ENCODE results near the gene RBM8A. TPM values are rescaled to one million over a fixed set of nuclear protein-coding genes. Genes with fewer than 3 reads are reported as not detected.

Gene RBM8A
- total and polyA plus RNA-seq, 9 of the 15 experiments (the other 6 are each of a cell fraction or from before 2014, with no cell fraction given): 215 to 1,035 (median 291) TPM

DNA sequence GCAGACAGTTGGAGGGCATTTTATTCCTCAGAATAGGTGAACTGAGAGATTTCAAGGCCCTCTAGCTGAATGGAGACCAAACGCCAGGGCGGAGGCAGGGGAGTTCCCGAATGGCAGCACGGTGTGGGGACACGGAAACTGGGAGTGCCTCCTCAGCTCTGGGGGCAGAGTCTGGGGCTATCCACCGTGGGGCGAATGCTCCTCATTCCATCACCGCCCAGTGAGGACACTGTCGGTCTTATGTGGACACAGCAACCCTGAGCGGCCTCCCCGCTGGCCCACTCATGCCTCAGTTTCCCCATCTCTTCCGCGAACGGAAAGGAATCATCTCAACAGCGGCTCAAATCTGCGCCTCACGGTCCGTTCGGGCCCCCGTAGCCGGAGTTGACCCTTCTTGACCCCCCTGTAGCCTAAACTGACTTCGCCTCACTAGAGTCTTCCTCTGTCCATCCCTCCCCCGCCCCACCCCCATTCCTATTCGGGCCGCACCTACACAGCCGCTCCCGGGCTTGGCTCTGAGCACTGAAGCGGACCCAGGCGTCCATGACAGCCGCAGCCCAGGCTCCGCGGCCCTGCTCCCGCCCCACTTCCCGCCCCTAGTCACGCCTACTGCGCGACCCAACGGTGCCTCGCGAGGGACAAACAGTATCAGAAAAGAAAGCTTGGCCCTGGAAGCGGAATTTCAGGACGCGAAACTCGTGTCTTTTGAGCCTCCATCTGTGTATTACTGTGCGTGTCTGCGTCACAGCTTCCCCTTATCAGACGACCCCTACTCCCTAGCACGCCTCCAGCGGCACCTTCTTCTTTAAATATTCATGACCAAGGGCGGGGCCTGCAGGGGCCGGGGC, 8.9 kb downstream of the RBM8A start, which contains the start of gene PEX11B (continued):
- TF ChIP-seq, protein P1, sequence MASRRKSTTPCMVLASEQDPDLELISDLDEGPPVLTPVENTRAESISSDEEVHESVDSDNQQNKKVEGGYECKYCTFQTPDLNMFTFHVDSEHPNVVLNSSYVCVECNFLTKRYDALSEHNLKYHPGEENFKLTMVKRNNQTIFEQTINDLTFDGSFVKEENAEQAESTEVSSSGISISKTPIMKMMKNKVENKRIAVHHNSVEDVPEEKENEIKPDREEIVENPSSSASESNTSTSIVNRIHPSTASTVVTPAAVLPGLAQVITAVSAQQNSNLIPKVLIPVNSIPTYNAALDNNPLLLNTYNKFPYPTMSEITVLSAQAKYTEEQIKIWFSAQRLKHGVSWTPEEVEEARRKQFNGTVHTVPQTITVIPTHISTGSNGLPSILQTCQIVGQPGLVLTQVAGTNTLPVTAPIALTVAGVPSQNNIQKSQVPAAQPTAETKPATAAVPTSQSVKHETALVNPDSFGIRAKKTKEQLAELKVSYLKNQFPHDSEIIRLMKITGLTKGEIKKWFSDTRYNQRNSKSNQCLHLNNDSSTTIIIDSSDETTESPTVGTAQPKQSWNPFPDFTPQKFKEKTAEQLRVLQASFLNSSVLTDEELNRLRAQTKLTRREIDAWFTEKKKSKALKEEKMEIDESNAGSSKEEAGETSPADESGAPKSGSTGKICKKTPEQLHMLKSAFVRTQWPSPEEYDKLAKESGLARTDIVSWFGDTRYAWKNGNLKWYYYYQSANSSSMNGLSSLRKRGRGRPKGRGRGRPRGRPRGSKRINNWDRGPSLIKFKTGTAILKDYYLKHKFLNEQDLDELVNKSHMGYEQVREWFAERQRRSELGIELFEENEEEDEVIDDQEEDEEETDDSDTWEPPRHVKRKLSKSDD (conservative IDR thresholded peaks at IDR 0.05; ENCODE audit: low read length): 0 out of 2 replicates have a peak, but pooled peaks have one; percentile 55
- TF ChIP-seq TOE1 (IDR thresholded peaks at IDR 0.05; ENCODE audit: borderline replicate concordance): peak; percentile 92
- TF ChIP-seq TOE1 (CRISPR knock-in tag; IDR thresholded peaks at IDR 0.05; ENCODE audit: borderline replicate concordance, low read depth): no peak
- peak; percentile 48; the same call in 1 of the 2 replicates for TF ChIP-seq SPI1 (IDR thresholded peaks at IDR 0.05; ENCODE audit: borderline replicate concordance, low read depth, low read length)
- TF ChIP-seq, protein P2, sequence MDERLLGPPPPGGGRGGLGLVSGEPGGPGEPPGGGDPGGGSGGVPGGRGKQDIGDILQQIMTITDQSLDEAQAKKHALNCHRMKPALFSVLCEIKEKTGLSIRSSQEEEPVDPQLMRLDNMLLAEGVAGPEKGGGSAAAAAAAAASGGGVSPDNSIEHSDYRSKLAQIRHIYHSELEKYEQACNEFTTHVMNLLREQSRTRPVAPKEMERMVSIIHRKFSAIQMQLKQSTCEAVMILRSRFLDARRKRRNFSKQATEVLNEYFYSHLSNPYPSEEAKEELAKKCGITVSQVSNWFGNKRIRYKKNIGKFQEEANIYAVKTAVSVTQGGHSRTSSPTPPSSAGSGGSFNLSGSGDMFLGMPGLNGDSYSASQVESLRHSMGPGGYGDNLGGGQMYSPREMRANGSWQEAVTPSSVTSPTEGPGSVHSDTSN (CRISPR knock-in tag; IDR thresholded peaks at IDR 0.05; ENCODE audit: low read depth): no peak
- TF ChIP-seq, protein P2 (tag; conservative IDR thresholded peaks at IDR 0.05; ENCODE audit: low read depth): no peak
- TF ChIP-seq KDM5B (IDR thresholded peaks at IDR 0.05; ENCODE audit: insufficient replicate concordance, low read depth, low read length): peak; percentile 72
- peak; percentile 56; the same call in 1 of the 2 replicates for TF ChIP-seq HCFC1 (IDR thresholded peaks at IDR 0.05; ENCODE audit: low read depth, low read length)
- TF ChIP-seq VEZF1 (CRISPR knock-in tag; IDR thresholded peaks at IDR 0.05): peak; percentile 39; the same call in 1 of the 2 replicates
- TF ChIP-seq POLR2AphosphoS5 (IDR thresholded peaks at IDR 0.05; ENCODE audit: control insufficient read depth, insufficient read depth, low read depth, low read length): peak; percentile 12; the same call in 1 of the 2 replicates
- peak; percentile 73; the same call in 1 of the 2 replicates for TF ChIP-seq GATAD2A (IDR thresholded peaks at IDR 0.05)
- no peak for TF ChIP-seq GTF2F1 (IDR thresholded peaks at IDR 0.05; ENCODE audit: low read depth, low read length)
- TF ChIP-seq CHCHD3 (CRISPR knock-in tag; IDR thresholded peaks at IDR 0.05): no peak
- TF ChIP-seq, protein P3, sequence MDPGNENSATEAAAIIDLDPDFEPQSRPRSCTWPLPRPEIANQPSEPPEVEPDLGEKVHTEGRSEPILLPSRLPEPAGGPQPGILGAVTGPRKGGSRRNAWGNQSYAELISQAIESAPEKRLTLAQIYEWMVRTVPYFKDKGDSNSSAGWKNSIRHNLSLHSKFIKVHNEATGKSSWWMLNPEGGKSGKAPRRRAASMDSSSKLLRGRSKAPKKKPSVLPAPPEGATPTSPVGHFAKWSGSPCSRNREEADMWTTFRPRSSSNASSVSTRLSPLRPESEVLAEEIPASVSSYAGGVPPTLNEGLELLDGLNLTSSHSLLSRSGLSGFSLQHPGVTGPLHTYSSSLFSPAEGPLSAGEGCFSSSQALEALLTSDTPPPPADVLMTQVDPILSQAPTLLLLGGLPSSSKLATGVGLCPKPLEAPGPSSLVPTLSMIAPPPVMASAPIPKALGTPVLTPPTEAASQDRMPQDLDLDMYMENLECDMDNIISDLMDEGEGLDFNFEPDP (CRISPR knock-in tag; IDR thresholded peaks at IDR 0.05): no peak
- TF ChIP-seq JUNB (CRISPR knock-in tag; conservative IDR thresholded peaks at IDR 0.05): no peak
- peak; percentile 53 for TF ChIP-seq PCBP1 (IDR thresholded peaks at IDR 0.05; ENCODE audit: low read depth, low read length, poor library complexity, severe bottlenecking)
- TF ChIP-seq POLR2B (IDR thresholded peaks at IDR 0.05; ENCODE audit: low read depth, partially characterized antibody): peak; percentile 55
- TF ChIP-seq FOXK2 (conservative IDR thresholded peaks at IDR 0.05 in 1 of 2, IDR thresholded peaks at IDR 0.05 in 1 of 2; ENCODE audit: low read depth in 2 of 2): no peak

Measured in K562 (cell line).